Measurements from ENCODE around the gene ZBED5. TPM values are rescaled to one million over a fixed set of nuclear protein-coding genes. Genes with fewer than 3 reads are reported as not detected.

Gene ZBED5
- total RNA-seq, 4 donors from 2014 or later, result 42.9 to 58.6 (median 52.4) TPM

DNA sequence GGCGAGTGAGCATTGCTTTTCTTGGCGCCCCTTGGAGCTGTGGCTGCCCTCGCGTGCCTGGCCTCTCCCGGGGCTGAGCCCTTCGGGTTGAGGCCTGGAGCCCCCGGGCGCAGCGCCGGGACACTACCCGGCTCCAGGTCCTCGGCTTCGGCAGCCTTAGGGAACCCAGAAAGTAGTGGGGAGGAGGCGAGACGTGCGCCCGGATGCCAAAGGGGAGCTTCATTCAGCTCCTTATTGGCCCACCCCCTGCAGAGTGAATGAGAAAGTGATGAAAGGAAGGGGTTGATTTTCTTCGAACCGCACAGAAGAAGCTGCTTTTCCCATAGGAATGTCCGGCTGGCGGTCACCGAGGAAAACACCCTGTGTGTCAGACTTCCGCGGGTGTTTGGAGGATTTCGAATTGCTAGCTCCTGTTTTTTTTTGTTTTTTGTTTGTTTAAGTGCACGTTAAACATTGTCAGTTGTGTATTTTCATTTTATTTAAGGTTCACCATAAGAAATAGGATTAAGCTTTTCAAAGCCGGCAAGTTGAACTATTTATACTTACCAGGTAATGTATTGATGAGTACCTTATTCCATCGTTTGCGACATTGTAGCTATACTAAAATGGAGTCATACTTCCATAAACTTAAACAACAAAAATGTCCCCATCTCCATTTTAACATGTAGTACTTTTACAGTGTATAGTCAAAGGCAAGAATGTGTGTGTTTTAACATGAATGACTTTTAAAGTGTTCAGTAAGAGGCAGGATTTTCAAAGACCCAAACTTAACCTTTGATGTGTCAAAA lies 48.3 kb downstream of the ZBED5 start:
- intact Hi-C loops (cut with DNase I), result loop anchor here (5.0 kb wide), 2 partner anchors 38 to 48 kb away; partner anchors contain the start of gene ZBED5
- 2% methylated on average over 18 to 29 of the region's 29 CpGs for WGBS, 2 donors
- TF ChIP-seq POLR2A (IDR thresholded peaks at IDR 0.05), result no peak
- TF ChIP-seq, protein P1, sequence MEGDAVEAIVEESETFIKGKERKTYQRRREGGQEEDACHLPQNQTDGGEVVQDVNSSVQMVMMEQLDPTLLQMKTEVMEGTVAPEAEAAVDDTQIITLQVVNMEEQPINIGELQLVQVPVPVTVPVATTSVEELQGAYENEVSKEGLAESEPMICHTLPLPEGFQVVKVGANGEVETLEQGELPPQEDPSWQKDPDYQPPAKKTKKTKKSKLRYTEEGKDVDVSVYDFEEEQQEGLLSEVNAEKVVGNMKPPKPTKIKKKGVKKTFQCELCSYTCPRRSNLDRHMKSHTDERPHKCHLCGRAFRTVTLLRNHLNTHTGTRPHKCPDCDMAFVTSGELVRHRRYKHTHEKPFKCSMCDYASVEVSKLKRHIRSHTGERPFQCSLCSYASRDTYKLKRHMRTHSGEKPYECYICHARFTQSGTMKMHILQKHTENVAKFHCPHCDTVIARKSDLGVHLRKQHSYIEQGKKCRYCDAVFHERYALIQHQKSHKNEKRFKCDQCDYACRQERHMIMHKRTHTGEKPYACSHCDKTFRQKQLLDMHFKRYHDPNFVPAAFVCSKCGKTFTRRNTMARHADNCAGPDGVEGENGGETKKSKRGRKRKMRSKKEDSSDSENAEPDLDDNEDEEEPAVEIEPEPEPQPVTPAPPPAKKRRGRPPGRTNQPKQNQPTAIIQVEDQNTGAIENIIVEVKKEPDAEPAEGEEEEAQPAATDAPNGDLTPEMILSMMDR (IDR thresholded peaks at IDR 0.05), result no peak

DNA sequence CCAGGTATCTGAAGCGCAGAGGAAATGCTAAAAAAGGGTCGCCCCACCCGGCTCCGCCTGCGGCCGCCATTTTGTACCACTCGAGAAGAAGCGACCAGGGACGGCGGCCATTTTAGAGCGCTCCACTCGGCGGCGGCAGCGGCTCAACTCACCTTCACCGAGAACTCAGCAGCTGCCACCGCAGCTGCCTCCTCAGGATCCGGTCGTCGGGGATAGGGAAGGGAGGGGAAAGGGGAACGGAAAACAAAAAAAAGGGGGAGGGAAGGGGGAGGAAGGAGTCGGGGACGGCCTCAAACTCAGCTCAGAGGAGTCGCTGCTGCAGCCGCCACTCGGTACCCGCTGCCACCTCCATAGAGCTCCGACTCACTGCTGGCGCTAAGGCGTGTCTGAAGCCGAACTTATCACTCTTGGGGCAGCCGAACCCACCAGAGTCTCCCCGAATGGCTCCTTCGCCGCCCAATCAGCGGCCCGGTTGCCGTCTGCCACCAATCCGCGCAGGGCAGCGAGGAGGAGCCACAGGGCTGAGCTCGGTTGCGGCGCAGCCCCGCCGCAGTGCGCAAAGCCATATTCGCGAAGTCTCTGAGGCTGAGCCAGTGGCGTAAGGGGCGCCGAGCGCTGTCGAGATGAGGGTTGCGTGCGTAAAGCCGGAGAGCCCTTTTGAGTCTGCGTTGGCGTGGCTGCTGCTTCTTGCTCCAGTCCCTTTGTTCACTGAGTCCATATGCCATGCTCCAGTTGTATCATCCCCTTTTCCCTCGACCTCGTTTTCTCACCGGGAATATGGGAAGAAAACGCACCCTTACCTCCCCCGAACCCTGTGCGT lies 49.1 kb downstream of the ZBED5 start, which contains the start of gene EIF4G2:
TSS of gene EIF4G2 (minus strand) at position 374 of the 820 bp plus-strand sequence.
- peaks cover 12 to 28% of the 10 kb centered on the region in 2 donors for H3K4me1 ChIP-seq
- 0 to 2% methylated on average over 34 to 64 of the region's 65 CpGs for WGBS, 2 donors
- H3K27ac ChIP-seq, result peak within 1 kb of the TSS; percentile 93 to 99 (median 95)
- H3K9me3 ChIP-seq, result no peaks in the 10 kb centered on the region
- peak within 1 kb of the TSS; percentile 77 to 97 (median 87) for H3K4me3 ChIP-seq (replicated peaks in 1 of 3)
- TF ChIP-seq POLR2A (IDR thresholded peaks at IDR 0.05), result peak; percentile 96 to 100
- TF ChIP-seq, protein P1 (IDR thresholded peaks at IDR 0.05), result no peak
- H3K36me3 ChIP-seq, result peaks cover 32 to 34% of the 10 kb centered on the region in 2 donors
- no peaks in the 10 kb centered on the region for H3K27me3 ChIP-seq
- intact Hi-C loops (cut with DNase I), result loop anchor here (5.0 kb wide), 1 partner anchor 49 kb away; the partner anchor contains the start of gene ZBED5
- DNase-seq, result peak; percentile 99

More for the DNA sequence above, 48.3 kb downstream of the ZBED5 start:
- no peak for DNase-seq
- Histone ChIP-seq H3K27me3 (no peaks in the 10 kb centered on the region), H3K4me3 (replicated peaks in 1 of 3) (peak overlapping the region; percentile 42 to 62 (median 44)), H3K36me3 (peaks cover 24 to 26% of the 10 kb centered on the region in 2 donors), H3K4me1 (peaks cover 12 to 27% of the 10 kb centered on the region in 2 donors), H3K9me3 (no peaks in the 10 kb centered on the region), H3K27ac (peak overlapping the region; percentile 79 to 95 (median 93))

DNA sequence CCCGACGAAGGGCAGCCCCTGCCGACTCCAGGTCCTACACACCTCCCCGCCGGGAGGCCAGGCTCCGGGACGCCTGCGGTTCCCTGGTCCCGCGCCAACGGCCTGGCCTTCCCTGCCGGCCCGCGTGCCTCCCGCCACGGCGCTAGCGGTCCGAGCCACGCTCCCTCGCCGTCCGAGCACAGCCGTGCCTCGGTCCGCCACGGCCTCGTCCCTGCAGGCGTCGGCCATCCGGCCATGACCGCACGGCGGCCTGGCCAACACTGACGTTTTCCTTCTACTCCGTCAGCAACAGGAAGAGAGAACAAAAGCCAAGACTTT lies 49.7 kb downstream of the ZBED5 start:
- no peaks in the 10 kb centered on the region for H3K27me3 ChIP-seq
- peaks cover 38 to 39% of the 10 kb centered on the region in 2 donors for H3K36me3 ChIP-seq
- 0 to 1% methylated on average over 4 to 16 of the region's 36 CpGs for whole genome bisulfite sequencing, 2 donors
- intact Hi-C loops (cut with DNase I), result loop anchor here (5.0 kb wide), 1 partner anchor 49 kb away; the partner anchor contains the start of gene ZBED5
- no peaks in the 10 kb centered on the region for H3K9me3 ChIP-seq
- H3K4me1 ChIP-seq, result peaks cover 12 to 28% of the 10 kb centered on the region in 2 donors
- TF ChIP-seq, protein P1 (IDR thresholded peaks at IDR 0.05), result no peak
- TF ChIP-seq POLR2A (IDR thresholded peaks at IDR 0.05), result no peak
- no peak for DNase-seq
- peak overlapping the region; percentile 77 to 97 (median 87) for H3K4me3 ChIP-seq (replicated peaks in 1 of 3)
- peak overlapping the region; percentile 93 to 99 (median 95) for H3K27ac ChIP-seq

DNA sequence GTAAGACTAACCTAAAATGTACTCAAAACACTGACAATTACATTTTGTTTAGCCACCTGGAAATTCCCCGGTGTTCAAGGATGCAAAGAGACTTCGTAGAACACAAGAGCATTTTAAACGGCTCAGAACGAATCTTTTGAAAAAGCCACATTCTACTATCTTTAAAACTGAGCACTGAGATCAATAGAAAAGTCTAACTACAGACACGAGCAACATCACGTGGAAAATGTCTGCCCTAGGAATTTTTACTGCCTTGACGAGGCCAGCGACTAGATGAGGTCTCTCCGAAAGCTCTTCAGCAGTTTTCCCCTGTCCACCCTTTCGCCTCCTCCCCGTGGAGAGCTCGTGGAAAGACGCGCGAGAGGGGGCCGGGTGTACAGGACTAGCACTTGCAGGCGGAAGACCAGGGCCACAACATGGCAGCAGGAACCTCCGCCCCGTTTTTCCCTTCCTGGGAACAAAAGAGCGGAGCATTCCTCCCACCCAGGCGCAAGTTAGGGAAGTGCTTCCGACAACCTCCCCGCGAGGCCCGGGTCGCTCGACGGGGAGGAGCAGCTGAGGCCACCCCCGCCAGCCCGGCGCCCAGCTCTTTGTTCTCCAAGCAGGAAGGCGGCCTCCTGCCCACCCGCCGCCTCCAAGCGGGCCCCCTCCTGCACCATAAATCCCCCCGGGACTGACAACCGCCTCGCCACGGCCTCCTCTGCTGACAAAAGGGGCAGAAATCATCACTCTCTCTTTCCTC lies 50.2 kb downstream of the ZBED5 start:
- DNase-seq, result peak; percentile 52 to 59
- H3K4me3 ChIP-seq (replicated peaks in 1 of 3), result peak overlapping the region; percentile 77 to 97 (median 87)
- peaks cover 43 to 45% of the 10 kb centered on the region in 2 donors for H3K36me3 ChIP-seq
- no peaks in the 10 kb centered on the region for H3K27me3 ChIP-seq
- 0% methylated on average over 18 of the region's 39 CpGs for WGBS, 2 donors
- H3K9me3 ChIP-seq, result no peaks in the 10 kb centered on the region
- TF ChIP-seq, protein P1 (IDR thresholded peaks at IDR 0.05), result no peak
- TF ChIP-seq POLR2A (IDR thresholded peaks at IDR 0.05), result no peak
- intact Hi-C loops (cut with DNase I), result loop anchor here (5.0 kb wide), 1 partner anchor 50 kb away; the partner anchor contains the start of gene ZBED5
- peaks cover 12 to 28% of the 10 kb centered on the region in 2 donors for H3K4me1 ChIP-seq
- peak overlapping the region; percentile 93 to 99 (median 95) for H3K27ac ChIP-seq
